Measurements from ENCODE around the gene AVPR2.

AVPR2 gene

DNA sequence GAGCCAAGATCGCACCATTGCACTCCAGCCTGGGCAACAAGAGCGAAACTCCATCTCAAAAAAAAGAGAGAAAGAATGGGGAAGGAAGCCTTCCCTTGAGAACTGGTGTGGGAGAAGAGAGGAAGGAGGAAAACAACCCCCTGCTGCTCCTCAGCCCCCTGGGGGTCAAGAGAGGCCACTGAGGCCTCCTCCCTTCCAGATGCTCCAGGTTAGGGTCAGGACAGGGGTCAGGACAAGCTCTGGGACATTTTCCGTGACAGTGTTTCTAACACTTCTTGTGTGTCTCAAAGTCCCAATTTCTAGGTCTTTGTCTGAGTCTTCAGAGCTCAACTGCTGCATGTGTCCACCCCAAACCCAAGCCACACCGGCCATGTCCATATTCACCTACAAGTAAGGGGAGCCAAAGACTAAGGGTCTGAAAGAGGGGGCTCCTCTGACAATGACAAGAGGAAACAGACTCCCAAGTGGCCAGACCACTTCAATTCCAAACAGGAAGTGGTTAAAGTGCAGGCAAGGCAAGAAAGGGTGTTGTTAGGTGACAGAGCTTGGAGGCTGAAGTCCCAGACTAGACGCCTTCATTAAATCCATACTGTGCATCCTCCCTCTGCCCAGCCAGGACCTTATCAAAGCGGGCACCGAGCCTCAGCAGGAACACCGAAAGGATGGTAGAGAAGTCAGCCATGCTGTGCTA is 26.8 kb upstream of the AVPR2 start:
- peaks cover 64% of the 10 kb centered on the region for H3K4me1 Mint-ChIP-seq
- H3K9me3 Mint-ChIP-seq = peaks cover 45% of the 10 kb centered on the region

DNA sequence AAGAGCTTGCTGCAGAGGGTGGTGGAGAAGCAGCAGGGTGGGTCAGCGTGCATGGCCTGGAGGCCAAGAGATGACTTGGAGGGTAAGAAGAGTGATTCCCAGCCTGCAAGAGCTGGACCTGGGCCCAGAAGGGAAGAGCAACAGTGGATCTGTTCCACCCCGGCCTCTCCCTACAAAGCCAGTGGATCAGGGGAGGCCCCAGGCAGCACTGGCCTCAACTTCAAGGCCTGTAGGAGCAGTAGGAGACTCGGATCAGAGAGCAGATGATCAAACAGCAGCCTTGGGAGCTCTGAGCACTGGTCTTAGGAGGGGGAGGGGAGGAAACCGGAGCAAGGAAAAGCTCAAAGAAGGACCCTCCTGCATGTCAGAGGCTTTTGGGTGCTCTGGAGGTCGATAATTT is 26.1 kb upstream of the AVPR2 start:
- no peak for DNase-seq
- Mint-ChIP-seq H3K36me3 (ENCODE audit: low read depth) (no peaks in the 10 kb centered on the region), H3K27me3 (ENCODE audit: low read depth, poor library complexity) (peaks cover 8% of the 10 kb centered on the region), H3K27ac (no peak overlapping the region), H3K4me3 (peak overlapping the region; percentile 54), H3K4me1 (peaks cover 66% of the 10 kb centered on the region), H3K9me3 (peaks cover 43% of the 10 kb centered on the region)
- TF ChIP-seq, protein P1, sequence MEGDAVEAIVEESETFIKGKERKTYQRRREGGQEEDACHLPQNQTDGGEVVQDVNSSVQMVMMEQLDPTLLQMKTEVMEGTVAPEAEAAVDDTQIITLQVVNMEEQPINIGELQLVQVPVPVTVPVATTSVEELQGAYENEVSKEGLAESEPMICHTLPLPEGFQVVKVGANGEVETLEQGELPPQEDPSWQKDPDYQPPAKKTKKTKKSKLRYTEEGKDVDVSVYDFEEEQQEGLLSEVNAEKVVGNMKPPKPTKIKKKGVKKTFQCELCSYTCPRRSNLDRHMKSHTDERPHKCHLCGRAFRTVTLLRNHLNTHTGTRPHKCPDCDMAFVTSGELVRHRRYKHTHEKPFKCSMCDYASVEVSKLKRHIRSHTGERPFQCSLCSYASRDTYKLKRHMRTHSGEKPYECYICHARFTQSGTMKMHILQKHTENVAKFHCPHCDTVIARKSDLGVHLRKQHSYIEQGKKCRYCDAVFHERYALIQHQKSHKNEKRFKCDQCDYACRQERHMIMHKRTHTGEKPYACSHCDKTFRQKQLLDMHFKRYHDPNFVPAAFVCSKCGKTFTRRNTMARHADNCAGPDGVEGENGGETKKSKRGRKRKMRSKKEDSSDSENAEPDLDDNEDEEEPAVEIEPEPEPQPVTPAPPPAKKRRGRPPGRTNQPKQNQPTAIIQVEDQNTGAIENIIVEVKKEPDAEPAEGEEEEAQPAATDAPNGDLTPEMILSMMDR (IDR thresholded peaks at IDR 0.05) = no peak

More for the DNA sequence above, 26.8 kb upstream of the AVPR2 start:
- peaks cover 2% of the 10 kb centered on the region for H3K36me3 Mint-ChIP-seq (ENCODE audit: low read depth)
- TF ChIP-seq, protein P1 (IDR thresholded peaks at IDR 0.05) = no peak
- H3K27me3 Mint-ChIP-seq (ENCODE audit: low read depth, poor library complexity) = peaks cover 8% of the 10 kb centered on the region
- H3K27ac Mint-ChIP-seq = no peak overlapping the region
- DNase-seq = no peak
- peak overlapping the region; percentile 54 for H3K4me3 Mint-ChIP-seq

DNA sequence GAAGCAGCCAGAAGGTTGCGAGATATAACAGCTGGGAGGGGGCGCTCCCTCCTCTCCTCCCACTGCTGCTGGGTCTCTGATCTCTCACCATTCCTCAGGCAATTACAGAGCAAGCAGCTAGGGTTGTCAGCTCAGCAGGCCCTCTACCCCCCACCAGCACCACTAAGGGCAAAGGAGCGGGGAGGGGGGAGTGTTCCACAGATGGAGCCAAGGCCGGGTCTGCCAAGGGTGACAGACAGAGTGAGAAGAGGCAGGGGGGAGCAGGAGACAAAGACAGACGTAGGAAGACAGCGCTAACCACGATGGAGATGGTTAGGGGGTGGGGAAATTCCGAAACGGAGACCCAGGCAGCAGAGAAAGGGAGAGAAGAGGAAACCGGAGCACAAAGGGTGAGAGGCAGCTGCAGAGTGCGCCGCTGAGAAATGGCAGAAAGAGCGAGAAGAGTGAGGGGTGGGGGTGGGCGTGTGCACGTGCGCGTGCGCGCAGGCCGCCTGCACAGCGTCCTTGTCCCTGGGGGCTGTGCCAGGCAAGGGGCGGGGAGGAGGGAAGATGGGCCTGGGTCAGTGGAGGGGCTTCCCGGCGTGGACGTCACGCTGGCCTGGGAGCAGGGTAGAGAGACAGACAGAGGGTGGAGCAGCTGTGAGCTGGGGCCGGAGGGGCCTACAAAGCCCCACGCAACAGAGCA is 25.4 kb upstream of the AVPR2 start:
- Mint-ChIP-seq H3K27ac (peak overlapping the region; percentile 33), H3K4me3 (peak overlapping the region; percentile 71)
- TF ChIP-seq, protein P1 (IDR thresholded peaks at IDR 0.05) = no peak

DNA sequence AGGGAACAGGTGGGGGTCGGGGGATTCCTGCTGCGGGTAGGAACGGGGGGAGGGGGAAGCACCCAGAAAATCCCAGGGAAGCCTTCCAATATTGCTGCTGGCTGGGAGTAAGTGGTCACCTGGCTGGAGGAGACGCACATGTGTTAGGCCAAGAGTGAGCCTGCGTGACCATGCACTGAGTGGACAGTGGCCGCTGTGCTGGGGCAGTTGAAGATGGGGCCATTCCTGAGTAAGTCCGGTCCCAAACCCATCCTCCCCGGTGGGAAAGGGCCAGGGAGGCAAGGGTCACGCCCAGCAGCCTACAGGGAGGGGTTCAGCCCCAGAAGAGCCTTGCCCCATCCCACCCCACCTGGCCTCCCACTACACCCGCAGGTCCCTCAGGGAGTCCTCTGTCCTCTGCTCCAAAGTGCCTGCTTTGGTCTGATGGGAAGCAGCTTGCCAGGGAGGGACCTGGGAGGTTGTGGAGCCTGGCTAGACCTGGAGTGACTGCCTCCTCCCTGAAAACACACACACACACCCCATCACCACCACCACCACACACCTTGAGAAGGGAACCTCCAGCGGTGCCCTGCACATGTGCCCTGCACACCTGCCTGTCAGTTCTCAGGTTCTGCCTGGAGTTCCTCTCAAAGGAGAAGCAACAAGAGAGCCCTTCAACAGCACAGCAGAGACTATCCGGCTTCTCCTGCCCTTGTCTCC is 24.6 kb upstream of the AVPR2 start:
- Mint-ChIP-seq H3K9me3 (peaks cover 42% of the 10 kb centered on the region), H3K36me3 (ENCODE audit: low read depth) (no peaks in the 10 kb centered on the region), H3K27ac (no peak overlapping the region), H3K4me3 (peak overlapping the region; percentile 71), H3K4me1 (peaks cover 63% of the 10 kb centered on the region), H3K27me3 (ENCODE audit: low read depth, poor library complexity) (peaks cover 8% of the 10 kb centered on the region)
- TF ChIP-seq, protein P1 (IDR thresholded peaks at IDR 0.05) = no peak
- no peak for DNase-seq

More for the DNA sequence above, 25.4 kb upstream of the AVPR2 start:
- DNase-seq = peak; percentile 44
- Mint-ChIP-seq H3K4me1 (peaks cover 65% of the 10 kb centered on the region), H3K36me3 (ENCODE audit: low read depth) (no peaks in the 10 kb centered on the region), H3K27me3 (ENCODE audit: low read depth, poor library complexity) (peaks cover 8% of the 10 kb centered on the region), H3K9me3 (peaks cover 44% of the 10 kb centered on the region)

DNA sequence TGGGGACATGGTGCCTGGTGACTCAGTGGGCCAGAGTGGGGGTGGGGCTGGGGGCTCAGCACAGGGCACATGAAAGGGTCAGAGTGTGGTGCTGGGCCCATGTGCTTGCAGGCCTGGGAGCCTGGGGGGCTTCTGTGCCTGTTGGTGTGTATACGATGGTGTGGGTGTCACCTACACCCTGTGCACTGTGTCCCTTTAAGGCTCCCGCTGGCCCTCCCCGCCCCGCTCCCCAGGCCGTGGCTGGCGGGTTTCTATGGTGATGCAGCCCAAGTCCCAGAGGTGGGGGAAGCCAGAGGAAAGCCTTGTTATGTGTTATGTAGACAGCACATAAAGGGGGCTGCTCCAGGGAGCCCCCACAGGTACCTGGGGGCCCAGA is 24.0 kb upstream of the AVPR2 start:
- Mint-ChIP-seq H3K27ac (no peak overlapping the region), H3K4me3 (no peak overlapping the region), H3K27me3 (ENCODE audit: low read depth, poor library complexity) (peaks cover 13% of the 10 kb centered on the region), H3K4me1 (peaks cover 60% of the 10 kb centered on the region), H3K9me3 (peaks cover 42% of the 10 kb centered on the region), H3K36me3 (ENCODE audit: low read depth) (no peaks in the 10 kb centered on the region)
- no peak for DNase-seq
- TF ChIP-seq, protein P1 (IDR thresholded peaks at IDR 0.05) = no peak

Measured in nephron progenitor cell (in vitro differentiated cells).